SH-SY5Y (cell line): ENCODE results near the gene IGF2BP3.

Experiments
- GATA2 ChIP-seq: IDR thresholded peaks from 2 replicates; pipeline ENCODE4 v1.6.1; 2011; ENCODE audit warnings: mild to moderate bottlenecking, low read depth, low read length
- GATA3 ChIP-seq: IDR thresholded peaks from 2 replicates; pipeline ENCODE4 v1.6.1; 2011; ENCODE audit warnings: low read depth, mild to moderate bottlenecking, low read length, moderate library complexity

- TF ChIP-seq GATA2 (no peak), GATA3 (no peak)
These were observed 2.3 kb upstream of the IGF2BP3 start for GRCh38 chr7:23472556-23472955.
